GM12878 (cell line): ENCODE results near the gene MYRF. TPM values are rescaled to one million over a fixed set of nuclear protein-coding genes. Genes with fewer than 3 reads are reported as not detected.

ENCODE experiments used
- ATAC-seq: fragments of 200-7000 bp; cut with Tn5 transposase; 3 replicates; pipeline ENCODE4 v1.9.1; 2020; ENCODE audit warnings: mild to moderate bottlenecking, moderate library complexity
- BruUV-seq: library from RNA; stranded (reverse); fragments of 400-500 nt; replicated peaks from 2 replicates; lab custom pipeline; 2021; lab: Mats Ljungman, UMichigan
- CTCF ChIA-PET: fragments of 300-600 bp; sonication (Branson Sonifier 250); formaldehyde crosslinking; extraction: SDS; loops from one replicate; lab custom pipeline; 2021; ENCODE audit warnings: inconsistent platforms; lab: Yijun Ruan, JAX
- POLR2A ChIA-PET: fragments of 350-600 bp; formaldehyde crosslinking; extraction: SDS; loops from one replicate; lab custom pipeline; 2021; ENCODE audit warnings: inconsistent platforms; lab: Charles Lee
- RAD21 ChIA-PET: fragments of 300-600 bp; sonication (Branson Sonifier 250); formaldehyde crosslinking; loops from one replicate; lab custom pipeline; 2023; ENCODE audit warnings: antibody characterized with exemption; ENCODE audit not compliant: unreplicated experiment; lab: Charles Lee
- SMC1A ChIA-PET: fragments of 300-600 bp; sonication (Branson Sonifier 250); formaldehyde crosslinking; loops from one replicate; lab custom pipeline; 2023; ENCODE audit not compliant: unreplicated experiment, uncharacterized antibody; lab: Charles Lee
- DNase-seq: peaks from one replicate; pipeline ENCODE4 v3.0.0-alpha.2; 2011; ENCODE audit warnings: low read depth, low spot score
- FAIRE-seq: peaks from 3 replicates; lab custom pipeline; 2011; peaks lifted over from hg19 to GRCh38; lab: Jason Lieb, UNC
- H2AFZ ChIP-seq: 2 replicates; pipeline ENCODE4 v1.6.0; 2011; ENCODE audit warnings: low read depth, low read length, control low read depth; ENCODE audit not compliant: control insufficient read depth
- H3K27ac ChIP-seq: 2 replicates; pipeline ENCODE4 v1.5.1; 2011; ENCODE audit warnings: control low read depth; ENCODE audit not compliant: control insufficient read depth, insufficient read depth
- H3K27me3 ChIP-seq, 2 experiments: replicated peaks in 1 of 2; 2 replicates each; pipeline versions ENCODE4 v1.6.0 to v1.6.1; 2011; ENCODE audit warnings: low read length in 1 of 2; ENCODE audit not compliant: control insufficient read depth in 2 of 2, insufficient read depth in 2 of 2
- H3K36me3 ChIP-seq, 2 experiments: 2 replicates each; pipeline ENCODE4 v1.5.1; 2011; ENCODE audit warnings: low read length in 1 of 2; ENCODE audit not compliant: control insufficient read depth in 2 of 2, insufficient read depth in 2 of 2
- H3K4me1 ChIP-seq: 2 replicates; pipeline ENCODE4 v1.6.1; 2011; ENCODE audit warnings: mild to moderate bottlenecking, low read length, moderate library complexity, mixed read lengths; ENCODE audit not compliant: control insufficient read depth, insufficient read depth
- H3K4me2 ChIP-seq: 2 replicates; pipeline ENCODE4 v1.6.0; 2011; ENCODE audit warnings: control low read depth; ENCODE audit not compliant: control insufficient read depth, insufficient read depth
- H3K4me3 ChIP-seq: fragments of 200-600 bp; sonication (generic); 2 replicates; pipeline ENCODE4 v1.5.1; 2016
- H3K79me2 ChIP-seq: 2 replicates; pipeline ENCODE4 v1.6.0; 2011; ENCODE audit warnings: low read length; ENCODE audit not compliant: control insufficient read depth, insufficient read depth
- H3K9ac ChIP-seq: 2 replicates; pipeline ENCODE4 v1.8.0; 2011; ENCODE audit warnings: low read length, control low read depth, mixed read lengths; ENCODE audit not compliant: control insufficient read depth, insufficient read depth
- H3K9me3 ChIP-seq: replicated peaks from 3 replicates; pipeline ENCODE4 v1.5.1; 2011; ENCODE audit warnings: mild to moderate bottlenecking, low read length; ENCODE audit not compliant: control insufficient read depth, insufficient read depth
- H4K20me1 ChIP-seq: 2 replicates; pipeline ENCODE4 v1.6.0; 2011; ENCODE audit not compliant: control insufficient read depth, insufficient read depth
- JUND ChIP-seq: IDR thresholded peaks from 2 replicates; pipeline ENCODE4 v1.6.1; 2012; ENCODE audit warnings: low read depth, mild to moderate bottlenecking, low read length, improper control_type of control experiment, moderate library complexity
- NFYB ChIP-seq: IDR thresholded peaks from 2 replicates; pipeline ENCODE4 v1.6.1; 2011; ENCODE audit warnings: low read depth, mild to moderate bottlenecking, low read length, improper control_type of control experiment, moderate library complexity; ENCODE audit not compliant: insufficient read depth
- SKIL ChIP-seq: fragments of 450-650 bp; IDR thresholded peaks from 2 replicates; pipeline ENCODE4 v1.6.1; 2017; ENCODE audit warnings: mild to moderate bottlenecking, low read depth, inconsistent platforms; ENCODE audit not compliant: poor library complexity, severe bottlenecking
- TBL1XR1 ChIP-seq: IDR thresholded peaks from 2 replicates; pipeline ENCODE4 v1.6.1; 2012; ENCODE audit warnings: low read depth, low read length, improper control_type of control experiment
- WRNIP1 ChIP-seq: IDR thresholded peaks from 2 replicates; pipeline ENCODE4 v1.6.1; 2011; ENCODE audit warnings: low read depth, low read length, improper control_type of control experiment, borderline replicate concordance
- ZBED1 ChIP-seq: IDR thresholded peaks from 2 replicates; pipeline ENCODE4 v1.6.1; 2016; ENCODE audit warnings: borderline replicate concordance
- ZBTB4 ChIP-seq: fragments of 450-650 bp; formaldehyde crosslinking; IDR thresholded peaks from 2 replicates; pipeline ENCODE4 v1.4.0; 2022; ENCODE audit warnings: mild to moderate bottlenecking, moderate library complexity
- WGBS: methylation state at CpG from one replicate; pipeline ENCODE4 v1.1.6; 2016; ENCODE audit warnings: low lambda C conversion rate; ENCODE audit not compliant: insufficient replicate concordance, insufficient coverage; ENCODE audit errors: missing lambda C conversion rate; 5-methylcytosine and 5-hydroxymethylcytosine counted together
- in situ Hi-C: fragments of 300-500 bp; cut with MboI; formaldehyde crosslinking; loops from 9 replicates; pipeline ENCODE4 v1.14.3; 2018; ENCODE audit warnings: mixed read lengths
- intact Hi-C: fragments of 100-400 bp; cut with micrococcal nuclease; formaldehyde crosslinking; loops from one replicate; pipeline ENCODE4 v1.14.2; 2022; ENCODE audit not compliant: unreplicated experiment
- polyA plus RNA-seq, 11 experiments: library from polyadenylated mRNA; depleted of rRNA in 4 of 11; unstranded in 6 of 11; stranded (reverse) in 5 of 11; fragments of >200 nt; fragmentation: Nextera tagmentation in 4 of 11; fragmentation: Illumina TruSeq in 1 of 11; extraction: Ambion mirVana in 4 of 11; extraction: Trizol in 1 of 11; gene quantifications; 1 replicate in 1 of 11; 2 replicates in 10 of 11; pipeline versions ENCODE4 v1.2.1 to v1.2.3, GENCODE V29; 2011 to 2016; ENCODE audit warnings: inconsistent platforms in 2 of 11, missing spikeins in 2 of 11, low read depth in 1 of 11
- total RNA-seq, 4 experiments: library from RNA; depleted of rRNA in 3 of 4; stranded (reverse); fragments of >200 nt in 3 of 4; fragmentation: Illumina TruSeq in 1 of 4; extraction: Trizol in 1 of 4; gene quantifications; 2 replicates each; pipeline versions ENCODE4 v1.2.1 to v1.2.3, GENCODE V29; 2013 to 2021

MYRF gene
- total and polyA plus RNA-seq, 10 of the 15 experiments (the other 5 are each of a cell fraction or from before 2014, with no cell fraction given) = 0.27 to 15.6 (median 0.89) TPM

- Histone ChIP-seq H3K36me3 (no peaks in the 10 kb centered on the region), H3K4me3 (no peak overlapping the region), H2AFZ (no peak overlapping the region), H3K27me3 (no peaks in the 10 kb centered on the region; a peak in 1 of 4 replicates), H3K9me3 (no peaks in the 10 kb centered on the region)
- no peak for FAIRE-seq
- no peak for ATAC-seq
- intact Hi-C loops = loop anchor here (2.0 to 10.0 kb wide), 2 partner anchors 51 to 257 kb away; partner anchors contain the start of gene DAGLA
- in situ Hi-C loops = no loop called here
- TF ChIP-seq TBL1XR1 (no peak), NFYB (no peak), JUND (no peak), WRNIP1 (no peak), ZBED1 (no peak), SKIL (no peak), ZBTB4 (CRISPR knock-in tag) (no peak)
- TF ChIP-seq, all 136 proteins: peak for 0
- Histone ChIP-seq H3K4me2 (no peak overlapping the region), H3K27ac (no peak overlapping the region), H3K4me1 (no peaks in the 10 kb centered on the region), H3K9ac (no peak overlapping the region), H4K20me1 (no peaks in the 10 kb centered on the region), H3K79me2 (no peaks in the 10 kb centered on the region)
- no peak for DNase-seq
- ChIA-PET SMC1A (interaction anchor here (1.9 kb wide), 1 partner anchor 93 kb away, joined by 7 read pairs; no protein-coding TSS in a partner anchor), POLR2A (no interaction called here), RAD21 (interaction anchor here (0.8 kb wide), 1 partner anchor 65 kb away, joined by 3 read pairs; no protein-coding TSS in a partner anchor), CTCF (interaction anchor here (1.5 to 2.1 kb wide), 2 partner anchors 17 to 56 kb away, joined by 8 to 16 read pairs; no protein-coding TSS in a partner anchor)
- BruUV-seq = no TSS peak
- WGBS = 24% methylated on average over 8 of the region's 8 CpGs
Measured at GRCh38 chr11:61731952-61732675, 20.3 kb upstream of the MYRF start.
